GM21360 (cell line): ENCODE data around the gene TPSB2.

Source experiments
- ATAC-seq: cut with Tn5 transposase; IDR thresholded peaks from one replicate; pipeline ENCODE4 v1.9.1; 2021; ENCODE audit warnings: mild to moderate bottlenecking, moderate library complexity; ENCODE audit not compliant: unreplicated experiment

TPSB2 gene

GRCh38 chr16:1221628-1222552 is 8.1 kb downstream of the TPSB2 start:
- no peak for ATAC-seq

- no peak for ATAC-seq
These were observed 8.9 kb downstream of the TPSB2 start for GRCh38 chr16:1220841-1221627.

- no peak for ATAC-seq
These were observed 9.8 kb downstream of the TPSB2 start for GRCh38 chr16:1220098-1220728.

- ATAC-seq, result no peak
These were observed 10.9 kb downstream of the TPSB2 start for GRCh38 chr16:1218930-1219611.

- no peak for ATAC-seq
These were observed 11.7 kb downstream of the TPSB2 start for GRCh38 chr16:1218061-1218929.

GRCh38 chr16:1217526-1217925 is 12.5 kb downstream of the TPSB2 start:
- ATAC-seq, result no peak

GRCh38 chr16:1216681-1217400 is 13.1 kb downstream of the TPSB2 start:
- ATAC-seq, result no peak

- ATAC-seq, result no peak
These were observed 13.7 kb downstream of the TPSB2 start for GRCh38 chr16:1216296-1216619.

GRCh38 chr16:1215574-1216295 is 14.2 kb downstream of the TPSB2 start:
- no peak for ATAC-seq

- no peak for ATAC-seq
These were observed 15.3 kb downstream of the TPSB2 start for GRCh38 chr16:1214719-1215118.

GRCh38 chr16:1213796-1214372 is 16.1 kb downstream of the TPSB2 start:
- ATAC-seq, result no peak

GRCh38 chr16:1213231-1213630 is 16.8 kb downstream of the TPSB2 start:
- no peak for ATAC-seq

GRCh38 chr16:1212616-1213194 is 17.3 kb downstream of the TPSB2 start:
- ATAC-seq, result no peak

- no peak for ATAC-seq
These were observed 18.3 kb downstream of the TPSB2 start for GRCh38 chr16:1211451-1212268.

GRCh38 chr16:1210461-1210860 is 19.5 kb downstream of the TPSB2 start:
- no peak for ATAC-seq

- no peak for ATAC-seq
These were observed 20.9 kb downstream of the TPSB2 start for GRCh38 chr16:1209081-1209480.

- no peak for ATAC-seq
These were observed 21.6 kb downstream of the TPSB2 start for GRCh38 chr16:1208239-1208830.
